ENCODE measurements around the gene UBLCP1.
A peak's percentile ranks its signal among the peaks of the same experiment; 100 is the strongest.

DNA sequence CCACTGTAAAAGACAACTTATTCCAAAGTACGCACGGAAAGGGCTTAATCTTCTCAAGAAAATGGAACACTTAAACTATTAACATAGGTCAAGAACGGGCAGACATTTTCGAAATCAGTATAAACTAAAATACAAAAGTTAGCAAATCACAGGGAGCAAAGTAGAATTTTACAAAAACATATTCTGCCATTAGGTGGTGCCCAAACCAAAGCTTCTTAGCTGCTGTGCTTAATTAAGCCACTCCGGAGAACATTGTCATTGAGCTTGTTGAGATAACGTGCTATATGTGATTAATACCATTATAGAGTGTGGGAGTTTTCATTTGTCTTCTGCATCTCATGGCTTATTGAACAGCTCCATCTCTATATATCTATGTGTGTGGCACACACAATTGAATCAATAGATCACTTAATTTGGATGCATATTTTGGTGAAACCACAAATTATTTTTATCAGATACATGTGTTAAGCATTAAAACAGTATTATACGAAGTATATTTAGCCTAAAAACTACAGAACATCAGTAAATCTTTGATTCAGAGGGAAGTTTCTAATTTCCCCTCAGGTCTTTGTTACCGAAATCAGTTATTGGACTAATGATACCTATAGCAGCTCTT is 23.4 kb downstream of the UBLCP1 start:
- TF ChIP-seq RAD21 (IDR thresholded peaks at IDR 0.05): peak; percentile 79 to 81
- TF ChIP-seq, protein P1, sequence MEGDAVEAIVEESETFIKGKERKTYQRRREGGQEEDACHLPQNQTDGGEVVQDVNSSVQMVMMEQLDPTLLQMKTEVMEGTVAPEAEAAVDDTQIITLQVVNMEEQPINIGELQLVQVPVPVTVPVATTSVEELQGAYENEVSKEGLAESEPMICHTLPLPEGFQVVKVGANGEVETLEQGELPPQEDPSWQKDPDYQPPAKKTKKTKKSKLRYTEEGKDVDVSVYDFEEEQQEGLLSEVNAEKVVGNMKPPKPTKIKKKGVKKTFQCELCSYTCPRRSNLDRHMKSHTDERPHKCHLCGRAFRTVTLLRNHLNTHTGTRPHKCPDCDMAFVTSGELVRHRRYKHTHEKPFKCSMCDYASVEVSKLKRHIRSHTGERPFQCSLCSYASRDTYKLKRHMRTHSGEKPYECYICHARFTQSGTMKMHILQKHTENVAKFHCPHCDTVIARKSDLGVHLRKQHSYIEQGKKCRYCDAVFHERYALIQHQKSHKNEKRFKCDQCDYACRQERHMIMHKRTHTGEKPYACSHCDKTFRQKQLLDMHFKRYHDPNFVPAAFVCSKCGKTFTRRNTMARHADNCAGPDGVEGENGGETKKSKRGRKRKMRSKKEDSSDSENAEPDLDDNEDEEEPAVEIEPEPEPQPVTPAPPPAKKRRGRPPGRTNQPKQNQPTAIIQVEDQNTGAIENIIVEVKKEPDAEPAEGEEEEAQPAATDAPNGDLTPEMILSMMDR (IDR thresholded peaks at IDR 0.05; ENCODE audit: low read depth, low read length, missing input control): peak; percentile 32
- no peak for TF ChIP-seq JUND (IDR thresholded peaks at IDR 0.05)
- TF ChIP-seq, protein P2, sequence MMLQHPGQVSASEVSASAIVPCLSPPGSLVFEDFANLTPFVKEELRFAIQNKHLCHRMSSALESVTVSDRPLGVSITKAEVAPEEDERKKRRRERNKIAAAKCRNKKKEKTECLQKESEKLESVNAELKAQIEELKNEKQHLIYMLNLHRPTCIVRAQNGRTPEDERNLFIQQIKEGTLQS (IDR thresholded peaks at IDR 0.05): no peak
- TF ChIP-seq YY1 (IDR thresholded peaks at IDR 0.05): no peak
- no peak for TF ChIP-seq TAF1 (conservative IDR thresholded peaks at IDR 0.05)
- TF ChIP-seq, protein P3, sequence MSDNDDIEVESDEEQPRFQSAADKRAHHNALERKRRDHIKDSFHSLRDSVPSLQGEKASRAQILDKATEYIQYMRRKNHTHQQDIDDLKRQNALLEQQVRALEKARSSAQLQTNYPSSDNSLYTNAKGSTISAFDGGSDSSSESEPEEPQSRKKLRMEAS (IDR thresholded peaks at IDR 0.05): no peak
- no peak for TF ChIP-seq FOXA1 (IDR thresholded peaks at IDR 0.05)
- no peak for TF ChIP-seq GABPA (IDR thresholded peaks at IDR 0.05 in 1 of 2, conservative IDR thresholded peaks at IDR 0.05 in 1 of 2)
- TF ChIP-seq NR2F2 (IDR thresholded peaks at IDR 0.05): no peak
- TF ChIP-seq, protein P4, sequence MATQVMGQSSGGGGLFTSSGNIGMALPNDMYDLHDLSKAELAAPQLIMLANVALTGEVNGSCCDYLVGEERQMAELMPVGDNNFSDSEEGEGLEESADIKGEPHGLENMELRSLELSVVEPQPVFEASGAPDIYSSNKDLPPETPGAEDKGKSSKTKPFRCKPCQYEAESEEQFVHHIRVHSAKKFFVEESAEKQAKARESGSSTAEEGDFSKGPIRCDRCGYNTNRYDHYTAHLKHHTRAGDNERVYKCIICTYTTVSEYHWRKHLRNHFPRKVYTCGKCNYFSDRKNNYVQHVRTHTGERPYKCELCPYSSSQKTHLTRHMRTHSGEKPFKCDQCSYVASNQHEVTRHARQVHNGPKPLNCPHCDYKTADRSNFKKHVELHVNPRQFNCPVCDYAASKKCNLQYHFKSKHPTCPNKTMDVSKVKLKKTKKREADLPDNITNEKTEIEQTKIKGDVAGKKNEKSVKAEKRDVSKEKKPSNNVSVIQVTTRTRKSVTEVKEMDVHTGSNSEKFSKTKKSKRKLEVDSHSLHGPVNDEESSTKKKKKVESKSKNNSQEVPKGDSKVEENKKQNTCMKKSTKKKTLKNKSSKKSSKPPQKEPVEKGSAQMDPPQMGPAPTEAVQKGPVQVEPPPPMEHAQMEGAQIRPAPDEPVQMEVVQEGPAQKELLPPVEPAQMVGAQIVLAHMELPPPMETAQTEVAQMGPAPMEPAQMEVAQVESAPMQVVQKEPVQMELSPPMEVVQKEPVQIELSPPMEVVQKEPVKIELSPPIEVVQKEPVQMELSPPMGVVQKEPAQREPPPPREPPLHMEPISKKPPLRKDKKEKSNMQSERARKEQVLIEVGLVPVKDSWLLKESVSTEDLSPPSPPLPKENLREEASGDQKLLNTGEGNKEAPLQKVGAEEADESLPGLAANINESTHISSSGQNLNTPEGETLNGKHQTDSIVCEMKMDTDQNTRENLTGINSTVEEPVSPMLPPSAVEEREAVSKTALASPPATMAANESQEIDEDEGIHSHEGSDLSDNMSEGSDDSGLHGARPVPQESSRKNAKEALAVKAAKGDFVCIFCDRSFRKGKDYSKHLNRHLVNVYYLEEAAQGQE (IDR thresholded peaks at IDR 0.05): no peak
- TF ChIP-seq, protein P5, sequence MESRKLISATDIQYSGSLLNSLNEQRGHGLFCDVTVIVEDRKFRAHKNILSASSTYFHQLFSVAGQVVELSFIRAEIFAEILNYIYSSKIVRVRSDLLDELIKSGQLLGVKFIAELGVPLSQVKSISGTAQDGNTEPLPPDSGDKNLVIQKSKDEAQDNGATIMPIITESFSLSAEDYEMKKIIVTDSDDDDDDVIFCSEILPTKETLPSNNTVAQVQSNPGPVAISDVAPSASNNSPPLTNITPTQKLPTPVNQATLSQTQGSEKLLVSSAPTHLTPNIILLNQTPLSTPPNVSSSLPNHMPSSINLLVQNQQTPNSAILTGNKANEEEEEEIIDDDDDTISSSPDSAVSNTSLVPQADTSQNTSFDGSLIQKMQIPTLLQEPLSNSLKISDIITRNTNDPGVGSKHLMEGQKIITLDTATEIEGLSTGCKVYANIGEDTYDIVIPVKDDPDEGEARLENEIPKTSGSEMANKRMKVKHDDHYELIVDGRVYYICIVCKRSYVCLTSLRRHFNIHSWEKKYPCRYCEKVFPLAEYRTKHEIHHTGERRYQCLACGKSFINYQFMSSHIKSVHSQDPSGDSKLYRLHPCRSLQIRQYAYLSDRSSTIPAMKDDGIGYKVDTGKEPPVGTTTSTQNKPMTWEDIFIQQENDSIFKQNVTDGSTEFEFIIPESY (IDR thresholded peaks at IDR 0.05): no peak
- no peak for TF ChIP-seq HNF4G (IDR thresholded peaks at IDR 0.05)
- TF ChIP-seq EGR1 (IDR thresholded peaks at IDR 0.05; ENCODE audit: low read depth in 2 of 2): no peak
